ENCODE data around the gene CTNNBIP1.
A peak's percentile ranks its signal among the peaks of the same experiment; 100 is the strongest.

The CTNNBIP1 gene

DNA sequence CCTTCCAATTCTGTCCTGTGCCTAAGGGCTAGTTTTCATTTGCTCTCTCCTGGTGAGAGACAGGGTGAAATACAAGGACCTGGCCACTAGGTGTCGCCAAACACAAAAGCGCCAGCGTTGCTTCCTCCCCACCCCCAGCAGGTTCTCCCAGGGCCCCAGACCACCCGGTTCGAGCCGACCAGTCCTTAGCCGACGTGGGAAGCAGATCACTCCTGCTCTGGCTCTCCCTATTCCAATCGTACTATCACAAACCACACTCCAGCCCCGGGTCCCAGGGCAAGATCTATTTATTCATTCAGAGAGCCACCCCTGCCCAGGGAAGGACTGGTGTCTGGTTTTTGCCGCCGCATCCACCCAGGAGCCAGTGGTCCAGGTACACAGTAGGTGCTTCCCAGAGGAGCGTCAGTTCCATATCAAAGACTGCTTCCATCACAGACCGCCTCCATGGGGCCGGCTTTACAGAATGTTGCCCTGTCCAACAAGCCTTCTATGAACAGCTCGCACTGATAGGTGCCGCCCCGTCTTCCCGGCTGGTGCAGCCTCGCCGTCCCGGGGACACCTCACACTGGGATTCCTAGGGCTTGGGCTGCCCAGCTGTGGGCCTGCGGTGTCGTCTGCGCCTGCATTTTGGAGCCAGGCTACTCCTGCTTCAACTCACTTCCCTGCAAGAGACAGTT is 35.0 kb downstream of the CTNNBIP1 start:
- DNase-seq = peak; percentile 65

DNA sequence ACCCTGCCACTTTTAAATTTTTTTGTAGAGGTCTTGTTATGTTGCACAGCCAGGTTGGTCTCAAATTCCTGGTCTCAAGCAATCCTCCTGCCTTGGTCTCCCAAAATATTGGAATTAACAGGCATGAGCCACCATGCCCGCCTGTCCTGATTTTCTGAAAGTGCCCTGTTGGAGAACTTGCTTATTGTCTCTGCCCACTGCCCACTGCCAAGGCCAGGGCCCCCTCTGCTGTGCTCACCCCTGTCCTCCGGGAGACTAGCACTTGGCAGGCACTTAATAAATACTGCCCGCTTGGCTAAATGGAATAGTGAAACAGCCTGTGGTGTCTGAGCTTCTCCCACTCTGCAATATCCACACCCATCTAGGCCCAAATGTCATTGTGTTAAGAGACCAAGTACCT is 35.7 kb downstream of the CTNNBIP1 start:
- no peak for DNase-seq

DNA sequence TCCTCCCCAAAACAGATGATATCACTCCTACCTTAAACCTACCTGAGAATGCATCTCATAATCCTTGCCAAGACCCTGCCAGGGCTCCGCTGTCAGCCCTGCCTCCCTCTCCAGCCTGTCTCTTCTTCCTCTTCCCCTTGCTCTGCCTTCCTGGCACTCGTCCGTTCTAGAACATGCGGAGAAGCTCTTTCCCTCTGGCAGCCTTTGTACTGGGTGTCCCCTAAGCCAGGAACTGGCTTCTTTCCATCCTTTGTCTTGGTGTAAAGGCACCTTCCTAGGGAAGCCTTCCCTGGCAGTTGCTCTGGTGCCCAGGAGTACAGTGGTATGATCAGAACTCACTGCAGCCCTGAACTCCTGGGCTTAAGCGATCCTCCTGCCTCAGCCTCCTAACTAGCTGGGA is 36.1 kb downstream of the CTNNBIP1 start:
- no peak for DNase-seq

DNA sequence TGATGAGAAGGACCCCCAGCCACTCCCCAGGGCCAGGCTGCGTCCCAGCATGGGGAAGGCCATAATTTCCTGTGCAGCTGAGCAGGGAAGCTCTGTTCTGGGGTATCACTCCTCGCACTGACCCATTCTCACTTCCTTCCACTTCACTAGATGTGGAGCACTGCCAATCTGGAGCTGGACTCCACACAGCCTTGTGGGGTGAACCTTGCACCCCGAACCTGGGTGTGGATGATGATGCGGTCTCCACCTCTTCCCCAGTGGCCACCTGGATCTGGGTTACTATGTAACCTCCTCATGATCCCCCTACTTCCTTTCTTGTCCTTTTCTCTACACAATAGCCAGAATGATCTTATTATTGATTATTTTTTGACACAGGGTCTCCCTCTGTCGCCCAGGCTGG is 36.7 kb downstream of the CTNNBIP1 start:
- DNase-seq = no peak

DNA sequence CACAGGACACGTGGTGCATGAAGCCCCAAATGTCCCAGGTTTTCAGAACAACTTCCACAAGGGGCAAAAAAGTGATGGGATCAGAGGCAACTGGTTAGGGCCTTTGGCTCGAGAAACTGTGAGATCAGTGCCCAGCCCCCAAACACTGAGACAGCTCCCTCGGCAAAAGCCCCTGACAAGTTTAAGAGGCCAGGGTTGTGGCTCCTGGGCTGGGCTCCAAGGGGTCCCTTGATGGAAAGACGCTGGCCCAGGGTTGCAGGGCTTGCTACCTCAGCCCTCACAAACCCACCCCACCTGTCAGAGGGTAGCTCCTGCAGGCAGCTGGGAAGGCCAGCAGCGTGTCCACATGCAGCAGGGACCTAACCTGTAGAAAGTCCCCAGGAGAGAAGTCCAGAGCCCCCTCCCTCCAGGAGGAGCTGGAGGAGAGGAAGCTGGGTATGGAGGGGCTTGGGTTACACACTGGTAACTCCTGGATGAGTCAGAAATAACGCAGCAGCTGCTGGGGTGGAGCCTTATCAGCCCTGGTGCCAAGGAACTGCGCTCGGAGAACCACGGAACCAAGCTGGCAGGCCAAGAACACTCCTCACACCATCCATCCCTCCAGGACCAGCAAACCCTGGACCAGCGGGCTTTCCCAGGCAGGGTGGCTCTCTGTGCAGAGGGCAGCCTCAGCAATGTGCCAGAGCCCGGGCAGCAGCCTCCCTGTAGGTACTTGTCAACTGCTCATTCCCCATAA is 37.5 kb downstream of the CTNNBIP1 start:
- no peak for DNase-seq

DNA sequence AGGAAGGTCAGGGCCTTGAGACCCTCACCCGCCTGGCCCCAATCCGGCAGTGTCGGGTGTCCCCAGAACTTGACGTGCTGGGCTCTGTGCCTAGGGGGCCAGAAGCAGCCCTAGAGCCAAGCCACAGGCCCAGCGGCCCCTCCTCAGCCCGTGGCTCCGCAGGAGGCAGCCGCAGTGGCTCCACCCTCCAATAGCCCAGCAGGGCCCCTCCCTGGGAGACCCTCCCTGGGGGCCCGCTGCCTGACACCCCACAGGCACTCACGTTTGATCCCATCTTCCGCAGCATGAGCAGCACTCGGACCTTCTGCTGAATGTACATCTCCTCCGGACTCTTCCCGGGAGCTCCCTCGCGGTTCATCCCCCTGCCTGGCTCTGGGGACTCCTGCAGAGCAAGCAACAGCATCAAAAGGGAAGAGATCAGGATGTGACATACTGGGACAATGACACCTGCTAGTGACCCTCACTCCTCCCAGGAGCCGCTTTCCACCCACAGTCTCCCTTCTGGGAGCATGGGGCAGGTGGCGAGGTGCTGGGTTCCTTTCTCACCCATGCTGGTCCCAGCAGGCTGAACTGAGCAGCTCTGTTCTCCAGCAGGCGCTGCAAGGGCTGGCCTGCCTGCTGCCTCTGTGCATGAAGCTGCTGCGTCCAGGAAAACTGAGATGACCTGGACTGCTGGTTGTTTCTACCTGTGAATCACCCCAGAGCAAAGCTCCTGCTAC is 38.2 kb downstream of the CTNNBIP1 start:
- DNase-seq = no peak

DNA sequence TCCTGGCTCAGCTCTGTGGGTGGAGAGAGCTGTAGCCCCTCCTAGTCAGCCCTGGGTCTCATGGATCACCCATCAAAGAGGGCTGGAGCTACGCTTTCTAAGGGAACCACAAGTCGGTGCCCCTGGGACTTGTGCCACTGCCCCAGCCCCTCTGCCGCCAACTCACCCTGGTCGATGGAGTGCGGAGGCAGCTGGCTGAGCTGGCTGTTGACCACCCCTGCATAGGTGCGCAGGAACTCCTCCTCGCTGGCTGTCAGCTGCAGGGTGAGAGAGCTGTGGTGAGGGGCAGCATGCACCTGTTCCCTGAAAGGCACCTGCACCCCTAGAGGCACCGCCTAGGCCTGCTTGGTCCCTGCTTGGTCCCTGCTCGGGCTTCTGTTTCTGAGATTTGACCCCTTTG is 39.0 kb downstream of the CTNNBIP1 start:
- no peak for DNase-seq

DNA sequence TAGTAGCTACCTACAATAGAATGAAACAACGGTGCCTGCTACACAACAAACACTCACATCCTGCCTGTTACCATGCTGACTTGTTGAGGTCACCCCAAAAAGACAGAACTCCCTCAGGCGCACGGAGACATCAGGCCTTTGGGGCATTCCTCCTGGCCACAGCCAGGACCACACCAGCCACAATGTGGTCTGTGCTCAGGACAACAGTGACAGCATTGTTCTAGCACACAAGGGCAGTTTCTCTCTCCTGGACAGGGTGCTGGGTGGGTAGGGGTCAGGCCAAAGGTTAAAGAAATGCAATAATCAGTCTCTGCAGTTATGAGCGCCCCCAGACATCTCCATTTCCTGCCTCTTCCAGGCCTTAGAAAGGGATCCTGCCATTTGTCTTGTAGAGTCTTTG is 39.5 kb downstream of the CTNNBIP1 start:
- DNase-seq = no peak

DNA sequence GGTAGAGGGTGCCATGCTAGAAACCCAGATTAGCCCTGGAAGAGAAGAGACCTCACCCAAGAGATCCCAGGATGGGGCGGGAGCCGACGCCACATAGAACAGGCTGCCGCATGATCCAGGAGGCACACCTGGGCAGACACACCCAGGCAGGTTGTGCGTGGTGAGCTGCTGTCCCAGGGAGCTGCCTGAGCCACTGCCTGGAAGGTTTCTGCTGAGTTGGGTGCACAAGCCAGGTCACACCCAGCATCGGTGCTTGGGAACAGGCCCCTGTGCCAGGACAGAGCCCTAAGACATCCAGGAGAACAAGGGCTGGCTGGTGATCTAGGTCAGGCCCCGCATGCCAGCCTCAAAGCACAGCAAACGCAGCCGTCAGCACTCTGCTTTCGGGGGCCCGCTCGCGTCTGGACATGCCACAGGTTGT is 40.2 kb downstream of the CTNNBIP1 start:
- DNase-seq = no peak

DNA sequence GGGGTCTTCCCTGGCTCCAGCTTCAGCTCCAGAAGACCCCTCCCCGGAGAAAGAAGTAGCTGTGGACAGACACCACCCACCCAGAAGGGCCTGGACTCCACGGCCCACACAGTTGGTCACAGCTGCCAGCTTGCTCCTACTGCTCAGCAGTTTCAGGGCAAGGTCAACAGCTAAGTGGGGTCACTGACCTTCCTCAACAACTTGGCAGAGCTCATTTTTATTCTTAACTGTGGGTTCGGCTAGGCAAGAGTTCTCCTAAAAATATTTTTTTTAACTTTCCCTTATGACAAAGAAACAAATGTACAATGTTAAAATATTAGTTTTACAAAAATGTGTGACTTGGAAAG is 41.9 kb downstream of the CTNNBIP1 start:
- no peak for DNase-seq

DNA sequence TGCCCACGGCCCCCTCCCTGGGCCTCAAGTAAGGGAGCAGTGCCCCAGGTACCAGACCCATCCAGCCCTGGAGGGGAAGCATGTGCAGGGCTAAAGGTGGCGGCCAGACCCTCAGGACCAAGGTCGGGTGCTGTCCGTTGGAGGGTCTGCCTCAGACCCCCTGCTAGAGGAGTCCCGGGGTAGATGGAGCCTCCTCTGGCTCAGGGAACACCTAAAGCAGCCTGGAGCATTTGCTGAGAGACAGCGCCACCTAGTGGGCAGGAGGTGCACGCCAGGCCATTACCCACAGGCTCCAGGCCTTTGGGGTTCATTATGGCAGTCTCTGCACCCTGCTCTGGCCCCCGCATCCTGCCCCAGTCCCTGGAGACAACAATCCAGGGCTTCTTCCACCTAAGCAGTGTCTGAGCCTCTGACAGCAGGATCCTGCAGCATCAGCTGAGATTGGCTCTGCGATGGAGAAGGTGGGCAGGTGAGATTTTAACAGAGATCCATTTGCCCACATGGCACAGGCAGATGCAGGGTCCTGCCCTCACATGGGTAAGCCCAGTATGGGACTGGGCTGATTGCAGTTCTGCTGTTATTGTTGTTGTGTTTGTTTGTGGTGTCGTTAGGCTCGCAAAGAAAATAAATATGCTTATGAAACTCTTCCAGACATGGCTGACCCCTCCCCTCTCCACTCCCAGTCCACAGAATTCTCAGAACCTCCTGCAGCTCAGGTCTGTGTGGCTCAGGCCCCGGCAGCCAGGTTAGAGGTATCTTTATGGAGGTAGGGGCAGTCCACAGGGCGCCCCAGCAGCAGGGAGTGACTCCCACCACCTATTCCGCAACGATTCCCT is 42.4 kb downstream of the CTNNBIP1 start:
- DNase-seq = peak; percentile 89

DNA sequence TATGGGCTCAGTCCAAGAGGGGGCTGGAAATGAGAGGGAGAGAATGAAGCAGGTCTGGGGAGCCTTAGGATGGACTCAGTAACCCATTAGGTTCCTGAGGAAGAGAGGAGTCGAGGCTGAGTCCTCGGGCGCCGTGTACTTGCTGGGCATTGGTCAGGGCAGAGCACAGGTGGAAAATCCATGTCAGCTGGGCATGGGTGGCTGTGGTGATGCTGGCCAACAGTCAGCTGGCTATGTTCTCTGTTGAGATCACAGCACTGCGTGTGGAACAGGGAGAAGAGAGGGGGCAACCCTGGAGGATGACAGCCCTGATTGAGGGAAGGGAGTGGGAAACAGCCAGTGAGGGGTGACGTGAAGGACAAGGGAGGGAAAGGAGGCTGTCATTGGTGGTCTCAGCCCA is 43.2 kb downstream of the CTNNBIP1 start:
- no peak for DNase-seq

DNA sequence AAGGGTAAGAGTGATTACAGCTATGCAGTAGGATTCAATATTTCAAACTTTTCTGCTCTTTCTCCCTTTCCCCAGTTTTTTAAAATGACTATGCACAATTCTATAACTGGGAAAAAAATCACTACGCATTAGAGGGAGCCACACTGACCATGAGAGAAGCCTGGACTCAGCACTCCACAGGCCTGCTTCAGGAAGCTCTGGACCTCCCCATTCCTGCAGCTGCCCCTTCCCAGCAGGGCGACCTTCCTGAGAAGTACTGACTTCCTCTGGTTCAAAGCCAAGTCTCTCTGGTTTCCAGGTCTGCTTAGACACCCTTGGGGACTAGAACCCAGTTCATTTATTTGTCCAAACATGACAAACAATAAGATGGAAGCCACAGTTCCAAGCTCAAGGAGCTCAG is 44.3 kb downstream of the CTNNBIP1 start:
- no peak for DNase-seq

DNA sequence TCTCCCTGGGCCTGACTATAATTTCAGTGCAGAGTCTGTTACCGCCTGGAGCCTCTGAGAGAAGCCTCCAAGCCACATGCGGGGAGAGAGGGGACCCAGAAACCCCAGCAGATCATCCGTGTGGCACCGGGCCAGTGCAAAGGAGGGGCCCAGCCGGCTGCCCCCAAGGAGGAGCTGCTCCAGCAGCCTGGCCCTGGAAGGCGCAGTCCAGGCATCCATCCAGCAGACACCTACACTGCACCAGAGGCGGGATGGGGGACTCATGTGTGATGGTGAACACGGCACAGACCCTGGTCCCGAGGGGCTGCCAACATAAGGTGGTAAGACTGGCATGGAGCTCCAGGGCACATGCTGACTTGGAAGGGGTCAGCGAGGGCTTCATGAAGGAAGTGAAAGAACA is 46.7 kb downstream of the CTNNBIP1 start:
- no peak for DNase-seq

DNA sequence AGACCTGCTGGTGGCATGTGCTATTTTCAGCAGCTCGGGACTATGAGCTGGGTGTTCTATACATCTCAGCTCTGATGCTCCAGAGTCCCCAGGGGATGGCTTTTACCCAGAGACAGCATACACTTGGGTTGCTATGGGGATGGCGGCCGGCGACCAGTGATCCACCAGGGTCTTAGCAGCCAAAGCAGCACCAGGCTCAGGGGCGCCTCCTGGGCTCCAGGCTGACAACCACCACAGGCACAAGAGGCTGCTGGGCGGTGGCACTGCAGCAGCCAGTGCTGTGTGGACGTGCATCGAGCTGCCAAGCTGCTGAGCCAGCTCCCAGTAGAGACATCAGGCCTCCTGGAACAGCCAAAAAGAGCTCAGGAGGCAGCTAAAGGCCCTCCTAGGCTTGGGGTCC is 48.7 kb downstream of the CTNNBIP1 start:
- DNase-seq = no peak

DNA sequence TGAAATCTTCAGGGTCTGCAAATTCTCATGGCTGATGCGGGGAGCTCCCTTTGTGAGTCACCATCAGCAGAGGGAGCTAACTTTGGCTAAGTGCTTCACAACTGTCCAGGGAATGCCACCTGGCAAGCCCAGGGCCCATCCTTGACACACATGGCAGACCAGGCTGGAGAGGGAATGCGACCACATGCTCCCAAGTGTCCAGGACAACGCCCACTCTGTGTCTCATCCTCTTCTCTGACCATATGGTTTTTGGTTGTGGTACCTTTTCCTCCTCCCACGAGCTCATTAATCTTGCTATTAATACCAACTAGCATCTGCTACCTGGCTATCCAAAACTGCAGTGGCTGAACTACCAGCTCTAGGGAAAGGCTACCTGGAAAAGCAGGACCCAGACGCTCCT is 49.2 kb downstream of the CTNNBIP1 start:
- DNase-seq = no peak

DNA sequence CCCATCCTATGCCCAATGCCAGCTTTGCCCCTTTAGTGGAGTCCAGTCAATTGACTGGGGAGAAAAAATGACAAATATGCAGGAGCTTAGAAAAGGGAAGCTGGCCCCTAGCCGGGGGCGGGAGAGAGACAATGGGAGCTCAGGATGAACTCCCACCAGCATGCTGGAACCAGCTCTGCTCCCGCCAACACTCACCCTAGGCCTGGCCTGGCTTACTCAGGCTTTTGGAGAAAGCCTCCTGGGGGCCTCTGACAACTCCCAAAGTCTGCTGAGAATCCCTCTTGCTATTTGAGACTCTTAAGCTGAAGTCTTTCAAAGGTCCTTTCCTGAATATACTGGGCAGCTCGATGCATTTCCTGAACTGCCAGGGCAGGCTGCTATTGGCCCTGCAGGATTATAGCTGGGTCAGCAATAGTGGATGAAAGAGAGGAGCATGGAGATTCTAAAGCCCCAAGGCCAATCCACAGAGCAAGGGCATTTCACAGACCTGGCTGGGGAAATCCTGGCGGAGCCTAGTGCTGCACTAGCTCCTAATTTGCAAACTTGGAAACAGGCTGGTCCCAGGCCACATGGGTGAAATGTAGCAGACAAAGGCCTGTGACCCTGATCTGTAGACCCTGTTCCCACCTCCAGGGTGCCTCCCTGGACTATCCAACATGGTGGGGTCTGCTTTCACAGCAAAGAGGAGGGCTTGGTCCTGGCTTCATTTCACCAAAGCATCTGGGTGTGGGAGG is 50.6 kb downstream of the CTNNBIP1 start:
- DNase-seq = no peak

DNA sequence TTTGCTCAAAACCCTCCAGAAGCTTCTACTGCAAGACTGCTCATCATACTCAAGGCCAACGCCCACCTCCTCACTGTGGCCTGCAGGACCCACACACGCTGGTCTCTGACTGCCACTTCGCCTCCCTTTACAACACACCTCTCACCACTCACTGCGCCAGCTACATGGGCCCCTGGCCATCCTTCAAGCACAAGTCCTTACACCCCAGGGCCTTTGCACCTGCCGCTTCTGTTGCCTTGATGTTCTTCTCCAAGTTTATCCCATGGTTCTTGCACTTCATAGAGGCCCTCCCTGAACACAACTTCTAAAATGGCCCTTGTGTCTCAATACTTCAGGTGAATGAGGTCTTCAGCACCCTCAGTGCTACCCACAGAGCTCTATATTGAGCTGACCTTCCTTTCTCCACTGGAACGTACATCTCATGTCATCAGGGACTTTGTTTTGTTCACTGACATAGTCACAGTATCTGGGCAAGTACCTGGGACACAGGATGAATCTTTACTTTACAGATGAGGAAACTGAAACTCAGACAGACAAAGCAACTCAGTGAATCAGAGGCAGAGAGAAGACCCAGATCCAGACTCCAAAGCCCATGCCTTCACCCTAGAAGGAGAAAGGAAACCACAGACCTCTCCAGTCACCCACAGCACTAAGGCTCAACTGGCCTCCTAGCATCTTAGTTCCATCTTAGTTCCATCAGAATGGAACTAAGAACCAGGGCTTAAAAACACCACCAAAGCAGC is 51.6 kb downstream of the CTNNBIP1 start:
- DNase-seq = no peak

DNA sequence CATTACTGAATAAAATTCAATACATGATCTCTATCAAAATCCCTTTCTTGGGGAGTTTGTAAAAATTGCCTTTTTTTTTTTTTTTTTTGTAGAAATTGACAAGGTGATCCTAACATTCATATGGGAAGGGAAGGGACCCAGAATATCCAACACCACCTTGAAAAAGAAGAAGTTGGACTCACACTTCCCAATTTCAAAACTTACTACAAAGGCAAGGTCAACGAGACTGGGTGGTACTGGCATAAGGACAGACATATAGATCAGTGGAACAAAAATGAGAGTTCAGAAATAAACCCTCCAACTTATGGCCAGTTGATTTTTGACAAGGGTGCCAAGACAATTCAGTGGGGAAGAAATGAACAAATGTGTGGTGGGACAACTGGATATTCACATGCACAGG is 54.9 kb downstream of the CTNNBIP1 start:
- DNase-seq = no peak

DNA sequence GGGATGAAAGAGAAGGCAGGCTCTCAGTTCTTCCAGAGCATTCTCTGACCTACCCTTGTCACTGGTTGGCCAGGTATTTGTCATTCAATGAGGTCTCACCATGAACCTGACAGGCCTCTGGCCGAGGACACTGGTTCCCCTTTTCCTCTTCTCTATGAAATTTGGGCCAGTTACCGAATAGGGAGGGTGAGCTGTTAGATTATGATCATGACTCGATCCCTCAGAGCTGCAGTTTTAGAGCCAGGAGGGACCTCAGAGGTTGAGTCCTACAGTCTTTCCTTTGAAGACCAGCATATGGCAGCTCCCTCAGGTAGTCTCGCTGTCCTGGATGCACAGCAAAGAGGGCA is 56.8 kb downstream of the CTNNBIP1 start:
- no peak for DNase-seq

DNA sequence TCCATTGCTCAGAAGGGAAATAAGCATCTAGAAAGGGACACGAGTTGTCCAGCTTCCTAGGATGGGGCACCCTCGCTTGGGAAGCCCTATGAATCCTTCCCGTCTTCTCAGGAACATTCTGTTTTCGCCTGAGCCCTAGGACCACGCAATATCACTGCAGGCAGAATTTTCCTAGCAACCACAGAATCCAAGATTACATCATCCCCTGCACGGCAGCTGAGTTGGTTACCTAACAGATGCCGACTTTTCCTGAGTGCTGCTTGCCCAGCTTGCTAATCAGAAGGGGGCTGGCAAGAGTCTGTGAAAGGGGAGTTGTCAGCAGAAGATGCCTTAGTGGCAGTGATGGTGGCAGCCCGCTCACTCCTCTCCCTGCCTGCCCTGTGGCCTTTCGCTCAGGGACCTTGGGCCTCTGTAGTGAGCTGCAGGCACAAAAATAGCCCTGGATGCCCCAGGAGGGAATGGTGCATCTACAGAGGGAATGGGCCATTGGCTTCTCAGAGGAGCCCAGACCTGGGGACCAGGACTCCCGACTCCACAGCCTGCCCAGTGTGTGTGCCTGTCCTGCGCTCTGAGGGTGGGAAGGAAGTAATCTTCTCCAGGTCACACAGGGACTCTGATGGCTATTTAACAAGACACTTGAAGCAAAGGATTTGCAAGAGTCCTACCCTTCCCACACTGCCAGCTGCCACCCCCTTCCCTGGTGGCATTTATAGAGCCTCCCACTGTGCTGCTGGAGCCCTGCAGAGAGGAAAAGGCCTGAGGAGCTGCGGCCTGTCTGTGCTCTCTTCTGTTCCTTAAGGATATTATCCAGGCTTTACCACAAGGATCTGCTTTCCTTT is 57.4 kb downstream of the CTNNBIP1 start:
- no peak for DNase-seq
